ENCODE data around the gene LAD1.

DNA sequence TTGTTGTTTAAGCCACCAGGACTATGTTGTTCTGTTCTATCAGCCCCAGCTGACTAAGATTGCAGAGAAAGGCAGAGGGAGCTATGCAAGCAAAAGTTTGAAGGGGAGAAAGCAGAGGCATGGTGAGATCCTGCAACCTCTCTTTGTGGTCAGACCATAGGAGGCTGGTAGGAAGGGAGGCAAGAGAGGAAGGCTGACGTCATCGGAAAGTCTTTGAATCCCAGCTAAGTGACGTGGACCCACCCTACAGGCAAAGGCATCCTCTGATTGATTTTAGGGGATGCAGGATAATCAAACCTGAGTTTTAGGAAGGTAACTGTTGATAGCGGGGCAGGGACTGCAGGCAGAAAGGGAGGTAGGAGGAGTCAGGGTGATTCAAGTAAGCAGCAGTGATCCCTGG is 45.7 kb upstream of the LAD1 start:
- no peak for TF ChIP-seq EZH2 (IDR thresholded peaks at IDR 0.05)
- no peak for TF ChIP-seq FOXP2 (optimal IDR thresholded peaks at IDR 0.05; ENCODE audit: control extremely low read depth, extremely low read length, insufficient read depth)
- no peak for TF ChIP-seq POLR2AphosphoS5 (IDR thresholded peaks at IDR 0.05; ENCODE audit: borderline replicate concordance, low read depth, low read length)
